PC-3 (cell line): ENCODE results near the gene FBN2.

Experiments used
- CTCF ChIP-seq: fragments of 300-600 bp; sonication (generic); conservative IDR thresholded peaks from 2 replicates; pipeline ENCODE4 v1.5.1; 2017; ENCODE audit warnings: antibody characterized with exemption, low read depth, mild to moderate bottlenecking, low read length
- EZH2 ChIP-seq: fragments of 300-600 bp; sonication (generic); IDR thresholded peaks from one replicate; pipeline ENCODE4 v1.6.1; 2017; ENCODE audit warnings: antibody characterized with exemption, mild to moderate bottlenecking, low read length; ENCODE audit not compliant: unreplicated experiment

GRCh38 chr5:128487041-128487440, 51.0 kb downstream of the FBN2 start:
- TF ChIP-seq CTCF (no peak), EZH2 (no peak)
